GM19438 (cell line): ENCODE results near the gene UFD1.

Experiments used
- ATAC-seq: cut with Tn5 transposase; IDR thresholded peaks from one replicate; pipeline ENCODE4 v1.9.1; 2021; ENCODE audit warnings: low read depth; ENCODE audit not compliant: unreplicated experiment

UFD1 gene

GRCh38 chr22:19516378-19517170 lies 37.6 kb upstream of the UFD1 start:
- no peak for ATAC-seq

- no peak for ATAC-seq
Measured at GRCh38 chr22:19515654-19516377, 36.8 kb upstream of the UFD1 start.

- no peak for ATAC-seq
Measured at GRCh38 chr22:19514831-19515565, 36.0 kb upstream of the UFD1 start.

DNA sequence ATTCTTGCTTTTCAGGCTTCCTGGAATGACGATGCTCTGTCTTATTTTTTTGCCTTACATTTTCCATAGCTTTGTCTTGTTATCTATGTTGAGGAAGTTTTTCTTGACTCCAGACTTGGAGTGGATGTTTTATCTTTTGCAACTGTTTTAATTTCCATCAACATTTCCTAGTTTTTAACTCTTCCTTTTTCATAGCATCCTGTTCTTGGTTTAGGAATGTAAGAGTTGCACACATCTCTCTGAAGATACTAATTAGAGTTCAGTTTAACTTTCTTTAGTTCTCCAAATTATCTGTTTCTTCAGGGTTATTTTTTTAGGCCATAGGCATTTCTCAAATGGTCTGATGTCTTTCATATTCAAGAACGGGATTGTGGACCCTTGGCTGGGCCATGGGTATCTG lies 34.8 kb upstream of the UFD1 start:
- no peak for ATAC-seq

DNA sequence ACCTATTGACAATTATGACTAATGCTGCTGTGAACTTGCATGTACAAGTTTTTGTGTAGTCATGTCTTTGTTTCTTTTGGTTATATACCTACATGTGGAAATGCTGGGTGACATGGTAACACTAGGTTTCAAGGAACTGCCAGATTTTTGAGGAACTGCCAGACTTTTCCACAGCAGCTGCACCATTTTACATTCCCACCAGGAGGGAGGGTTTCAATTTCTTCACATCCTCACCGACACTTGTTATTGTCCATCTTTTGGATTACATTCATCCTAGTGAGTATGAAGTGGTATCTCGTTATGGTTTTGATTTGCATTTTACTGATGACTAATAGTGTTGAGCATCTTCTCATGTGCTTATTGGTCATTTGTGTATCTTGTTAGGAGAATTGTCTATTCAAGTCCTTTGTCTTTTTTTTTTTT lies 31.9 kb upstream of the UFD1 start:
- ATAC-seq: no peak

GRCh38 chr22:19509923-19510322 lies 30.9 kb upstream of the UFD1 start:
- ATAC-seq: no peak

- no peak for ATAC-seq
Measured at GRCh38 chr22:19509191-19509590, 30.2 kb upstream of the UFD1 start.

GRCh38 chr22:19508024-19508776 lies 29.2 kb upstream of the UFD1 start:
- no peak for ATAC-seq

DNA sequence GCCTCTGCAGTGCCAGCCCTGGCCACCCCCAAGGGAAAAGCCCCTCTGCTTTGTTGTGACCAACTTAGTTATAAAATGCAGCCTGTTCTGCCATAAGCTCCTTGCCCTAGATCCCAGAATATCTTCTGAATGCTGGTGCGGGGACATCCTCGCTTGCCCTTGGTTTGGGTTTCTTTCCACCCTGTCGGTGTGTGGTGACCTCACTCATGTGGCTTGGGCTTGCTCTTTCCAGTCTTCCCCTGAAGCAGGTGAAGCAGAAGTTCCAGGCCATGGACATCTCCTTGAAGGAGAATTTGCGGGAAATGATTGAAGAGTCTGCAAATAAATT lies 28.5 kb upstream of the UFD1 start:
- no peak for ATAC-seq

DNA sequence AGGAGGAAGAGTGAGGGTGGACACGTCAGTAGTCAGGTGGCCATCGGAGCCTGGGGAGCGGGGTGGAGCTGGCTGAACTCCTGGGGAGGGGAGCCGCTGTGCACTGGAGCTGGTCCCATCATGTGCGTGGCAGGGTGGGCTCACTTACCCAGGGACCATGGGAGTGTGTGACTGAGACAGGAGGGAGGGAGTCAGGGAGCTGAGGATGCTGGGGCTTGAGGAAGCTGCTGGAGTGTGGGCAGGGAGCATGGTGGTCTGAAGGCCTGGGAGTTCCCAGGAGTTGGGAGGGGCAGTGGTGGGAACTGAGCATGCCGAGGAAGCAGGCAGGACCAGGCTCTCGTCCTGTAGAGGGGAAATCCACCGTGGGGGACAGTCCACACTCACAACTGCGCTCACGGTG lies 27.2 kb upstream of the UFD1 start:
- ATAC-seq: no peak

DNA sequence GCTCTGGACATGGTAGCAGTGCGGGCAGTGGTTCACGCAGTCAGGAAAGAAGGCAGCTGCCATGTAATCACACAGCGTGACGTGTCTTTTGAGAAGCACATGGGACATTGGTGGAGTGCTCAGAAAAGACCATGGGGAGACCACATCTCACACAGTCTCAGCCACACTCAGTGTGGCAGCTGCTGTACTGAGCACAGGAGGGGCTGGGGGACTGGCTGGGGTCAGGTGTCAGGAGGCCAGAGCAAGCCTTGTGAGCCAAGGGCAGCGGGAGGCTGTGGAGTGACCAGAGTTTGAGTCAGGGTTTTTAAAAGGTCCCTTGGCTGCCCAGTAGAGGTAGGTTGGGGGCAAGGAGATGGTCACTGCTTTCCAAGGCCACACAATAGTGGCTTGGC lies 26.7 kb upstream of the UFD1 start:
- no peak for ATAC-seq

DNA sequence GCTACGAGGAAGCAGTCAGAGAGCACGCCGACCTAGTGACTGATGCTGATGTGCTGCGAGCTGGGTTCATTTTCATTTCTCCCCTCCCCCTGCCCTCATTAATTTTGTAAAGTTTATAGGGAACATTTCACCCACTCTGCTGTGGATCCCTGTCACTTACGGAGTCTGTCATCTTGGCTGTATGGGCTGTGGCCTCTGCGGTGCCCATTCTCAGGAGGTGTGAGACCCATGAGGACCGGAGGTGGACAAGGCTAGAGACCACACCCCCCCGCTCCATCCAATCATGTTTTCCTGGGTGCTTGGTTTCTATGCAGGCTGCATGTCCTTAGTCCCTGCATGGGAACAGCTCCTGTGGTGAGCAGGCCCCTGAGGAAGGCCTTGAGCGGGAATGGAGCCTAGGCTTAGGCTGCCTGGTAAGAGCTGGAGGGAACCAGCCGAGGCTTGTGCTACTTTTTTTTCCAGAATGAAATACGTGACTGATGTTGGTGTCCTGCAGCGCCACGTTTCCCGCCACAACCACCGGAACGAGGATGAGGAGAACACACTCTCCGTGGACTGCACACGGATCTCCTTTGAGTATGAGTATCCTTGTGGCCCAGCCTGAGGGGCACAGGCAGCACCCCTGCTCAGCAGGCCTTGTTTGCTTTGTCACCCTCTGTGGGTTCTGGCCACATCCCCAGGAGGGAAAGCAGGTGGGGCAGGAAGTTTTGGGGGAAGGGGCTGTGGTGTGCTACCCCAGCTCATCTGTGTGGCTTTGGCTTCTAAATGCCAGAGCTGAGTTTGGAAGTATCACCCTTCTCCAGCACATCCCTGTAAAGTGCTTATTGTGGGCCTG lies 26.1 kb upstream of the UFD1 start:
- ATAC-seq: no peak

DNA sequence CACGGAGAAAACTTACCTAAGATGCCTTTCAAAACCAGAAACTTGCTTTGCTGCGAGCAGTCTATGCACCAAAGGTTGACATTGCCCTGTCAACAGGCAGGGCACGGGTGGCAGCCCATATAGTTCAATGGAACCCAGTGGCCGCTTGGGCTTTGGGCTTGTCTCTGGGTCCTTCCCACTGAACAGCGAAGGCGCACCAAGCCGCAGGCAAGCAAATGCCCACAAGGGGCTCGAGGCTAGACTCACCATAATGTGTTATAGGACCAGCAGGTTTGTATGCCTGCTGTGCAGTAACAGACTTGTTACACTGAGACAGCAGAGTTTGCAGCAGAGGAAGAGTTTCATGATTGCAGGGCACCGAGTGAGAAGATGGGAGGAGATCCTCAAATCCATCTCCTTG lies 24.9 kb upstream of the UFD1 start:
- no peak for ATAC-seq

DNA sequence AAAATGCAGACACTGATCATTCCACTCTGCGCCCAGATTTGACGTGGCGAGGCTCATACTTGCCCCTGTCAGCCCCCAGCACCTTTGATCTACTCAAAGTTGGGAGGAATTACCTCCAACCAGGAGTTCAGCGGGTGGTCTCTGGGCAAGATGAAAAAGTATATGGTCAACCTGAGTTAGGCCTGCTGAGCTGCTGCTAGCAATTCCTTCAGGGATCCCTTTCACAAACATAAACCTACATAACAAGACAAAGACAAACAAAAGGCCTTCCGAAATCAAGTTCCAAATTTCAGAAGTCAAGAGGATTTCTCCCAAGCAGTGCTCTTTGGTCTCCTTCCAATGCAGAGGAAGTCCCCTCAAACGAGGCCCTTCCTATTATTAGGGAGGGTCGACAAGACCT lies 24.4 kb upstream of the UFD1 start:
- ATAC-seq: no peak

DNA sequence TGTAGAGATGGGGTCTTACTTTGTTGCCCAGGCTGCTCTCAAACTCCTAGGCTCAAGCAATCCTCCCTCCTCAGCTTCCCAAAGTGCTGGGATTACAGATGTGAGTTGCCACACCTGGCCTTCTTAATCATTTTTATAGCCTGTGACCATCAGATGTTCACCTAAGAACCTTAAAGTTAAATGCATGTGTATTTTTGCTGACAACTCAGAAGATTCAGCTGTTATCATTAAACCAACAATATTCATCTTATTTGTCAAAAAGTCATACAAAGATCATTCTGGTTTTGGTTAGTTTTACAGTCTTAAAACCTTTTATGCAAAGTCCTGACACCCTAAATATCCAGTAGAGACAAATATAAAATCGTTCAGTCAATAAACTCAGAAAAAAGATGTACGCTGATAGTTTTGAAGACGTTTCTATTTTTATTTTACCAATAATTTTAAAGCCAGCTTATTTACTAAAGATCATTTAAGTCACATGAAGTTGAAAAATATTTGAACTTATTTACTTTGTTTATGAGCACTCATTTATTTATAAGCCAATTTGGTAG lies 23.0 kb upstream of the UFD1 start:
- ATAC-seq: no peak

DNA sequence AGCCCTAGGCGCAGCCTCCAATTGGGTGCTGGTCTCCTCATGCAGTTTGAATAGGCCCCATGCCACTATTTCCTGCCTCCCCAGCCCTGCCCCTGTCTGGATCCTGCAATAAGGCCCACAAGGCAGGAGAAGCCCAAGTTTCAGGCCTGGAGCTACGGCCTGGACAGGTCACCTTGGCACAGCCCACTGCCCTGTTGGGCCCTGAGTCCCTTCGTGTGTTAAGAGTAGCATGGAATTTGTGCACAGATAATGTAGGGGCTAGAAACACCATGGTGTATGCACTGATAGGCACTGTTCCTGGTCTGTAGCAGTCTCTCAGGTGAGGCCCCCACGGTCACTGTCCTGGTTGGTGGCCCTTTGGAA lies 20.9 kb upstream of the UFD1 start:
- no peak for ATAC-seq

DNA sequence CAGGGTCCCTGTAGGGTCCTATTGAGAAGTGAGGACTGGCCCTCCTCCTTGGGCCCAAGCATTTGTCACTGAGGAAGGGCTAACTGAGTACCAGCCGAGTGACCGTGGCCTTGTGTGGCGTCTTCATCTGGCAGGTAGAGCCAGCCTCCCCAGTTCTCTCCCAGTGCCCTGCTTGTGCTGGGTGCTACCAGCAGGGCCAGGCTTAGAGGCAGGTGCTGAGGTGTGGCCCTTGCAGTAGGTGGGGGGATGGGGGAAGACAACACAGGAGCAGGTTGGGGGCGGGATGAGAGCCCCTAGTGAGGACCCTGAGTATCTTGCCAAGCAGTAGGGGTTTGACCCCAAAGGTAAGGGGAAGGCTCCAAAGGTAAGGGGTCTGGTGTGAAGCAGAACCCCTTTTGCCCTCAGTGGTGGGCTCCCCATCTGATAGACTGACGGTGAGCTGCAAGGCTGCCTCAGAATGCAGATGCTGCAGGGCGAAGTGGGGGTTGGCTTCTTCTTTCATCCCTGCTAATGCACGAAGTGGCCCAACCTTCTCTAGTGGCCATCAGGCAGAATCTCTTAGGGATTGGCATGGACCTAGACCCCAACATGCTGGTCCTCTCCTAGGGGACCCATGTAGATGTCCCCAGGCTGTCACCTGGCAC lies 20.4 kb upstream of the UFD1 start:
- ATAC-seq: no peak

- no peak for ATAC-seq
Measured at GRCh38 chr22:19498866-19499190, 19.8 kb upstream of the UFD1 start.

DNA sequence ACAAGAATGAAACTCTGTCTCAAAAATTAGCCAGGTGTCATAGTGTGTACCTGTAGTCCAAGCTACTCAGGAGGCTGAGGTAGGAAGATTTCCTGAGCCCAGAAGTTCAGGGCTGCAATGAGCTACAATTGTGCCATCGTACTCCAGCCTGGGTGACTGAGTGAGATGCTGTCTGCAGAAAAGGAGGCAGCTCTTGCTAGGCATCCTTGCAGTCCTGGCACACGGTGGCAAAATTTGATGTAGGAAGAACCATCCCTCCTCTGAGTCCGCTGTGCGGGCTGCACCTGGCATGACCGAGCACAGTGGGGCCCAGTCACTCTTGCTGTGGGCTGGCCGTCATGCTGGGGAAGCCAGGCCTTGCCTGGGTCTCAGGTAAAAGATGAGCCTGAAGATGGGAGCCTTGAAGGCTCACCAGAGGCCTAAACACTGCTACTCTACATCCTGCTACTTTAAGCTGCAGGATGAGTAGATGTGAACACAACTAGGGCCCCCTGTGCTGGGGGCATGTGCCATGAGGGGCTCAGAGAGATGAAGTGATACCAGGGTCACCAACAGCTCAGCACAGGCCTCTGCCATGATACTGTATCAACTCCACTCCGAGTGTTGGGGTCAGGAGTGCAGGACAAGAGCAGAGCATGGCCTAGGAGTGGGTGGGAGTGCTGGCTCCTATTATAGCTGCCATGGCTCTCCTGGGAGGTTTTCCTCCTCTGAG lies 19.3 kb upstream of the UFD1 start:
- ATAC-seq: no peak
